ENCODE results near the gene BPIFB6. TPM values are rescaled to one million over a fixed set of nuclear protein-coding genes. Genes with fewer than 3 reads are reported as not detected.

BPIFB6 gene
- polyA plus RNA-seq, 1 of the 3 experiments (the other 2 are of a cell fraction) = not detected

DNA sequence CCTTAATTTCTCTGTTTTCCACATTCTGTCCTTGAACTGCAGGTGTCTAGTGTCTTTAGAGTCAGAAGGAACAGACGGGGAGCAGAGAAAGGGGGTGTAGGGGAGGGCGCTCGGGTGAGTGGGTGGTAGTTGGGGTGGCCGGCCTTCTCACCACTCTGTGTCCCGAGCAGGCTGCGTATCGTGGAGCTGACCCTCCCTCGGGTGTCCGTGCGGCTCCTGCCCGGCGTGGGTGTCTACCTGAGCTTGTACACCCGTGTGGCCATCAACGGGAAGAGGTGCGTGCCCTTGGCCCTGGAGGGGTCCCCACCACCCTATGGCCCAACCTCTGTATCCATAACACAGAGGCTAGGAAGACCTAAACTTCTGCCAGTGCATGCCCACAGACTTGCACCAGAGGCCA is 53.3 kb downstream of the BPIFB6 start:
- 25% methylated on average over 9 of the region's 15 CpGs for WGBS (ENCODE audit: low lambda C conversion rate)
- Histone ChIP-seq H3K27ac (ENCODE audit: low read depth in 2 of 2, low read length in 1 of 2) (no peak overlapping the region), H3K9me2 (no peaks in the 10 kb centered on the region), H3F3A (replicated peaks; ENCODE audit: insufficient read depth) (no peaks in the 10 kb centered on the region), H3K27me3 (ENCODE audit: insufficient read depth) (peaks cover 51% of the 10 kb centered on the region), H4K20me1 (ENCODE audit: insufficient read depth) (no peaks in the 10 kb centered on the region), H3K9ac (no peak overlapping the region), H3K9me3 (no peaks in the 10 kb centered on the region), H2AFZ (ENCODE audit: low read depth) (no peak overlapping the region), H3K36me3 (replicated peaks in 1 of 2; ENCODE audit: control insufficient read depth in 1 of 2, insufficient read depth in 2 of 2, low read length in 1 of 2) (no peaks in the 10 kb centered on the region), H3K4me1 (ENCODE audit: control insufficient read depth in 1 of 2, insufficient read depth in 2 of 2, low read depth in 1 of 2, low read length in 1 of 2) (no peaks in the 10 kb centered on the region), H3K4me3 (ENCODE audit: low read depth in 2 of 2, low read length in 1 of 2) (no peak overlapping the region), H3K4me2 (no peak overlapping the region), H3K79me2 (ENCODE audit: insufficient read depth) (no peaks in the 10 kb centered on the region)
- ChIA-PET CTCF (no interaction called here), POLR2A (no interaction called here)
- DNase-seq = no peak
- no peak for TF ChIP-seq ELF1 (IDR thresholded peaks at IDR 0.05)
- no peak for TF ChIP-seq TAF1 (IDR thresholded peaks at IDR 0.05; ENCODE audit: borderline replicate concordance, low read depth, low read length)
- TF ChIP-seq MAX (IDR thresholded peaks at IDR 0.05; ENCODE audit: low read depth) = no peak
- no peak for TF ChIP-seq POLR2AphosphoS5 (IDR thresholded peaks at IDR 0.05; ENCODE audit: low read depth, low read length)
- TF ChIP-seq MEF2A (IDR thresholded peaks at IDR 0.05; ENCODE audit: borderline replicate concordance, low read depth) = no peak
- TF ChIP-seq RXRA (IDR thresholded peaks at IDR 0.05; ENCODE audit: borderline replicate concordance, low read depth) = no peak
- no peak for TF ChIP-seq RCOR1 (IDR thresholded peaks at IDR 0.05; ENCODE audit: low read length)
- no peak for TF ChIP-seq GATA2 (CRISPR knock-in tag; IDR thresholded peaks at IDR 0.05)
- no peak for TF ChIP-seq NFIC (IDR thresholded peaks at IDR 0.05; ENCODE audit: borderline replicate concordance)
- TF ChIP-seq FOXM1 (IDR thresholded peaks at IDR 0.05; ENCODE audit: low read depth) = no peak
- TF ChIP-seq, protein P1, sequence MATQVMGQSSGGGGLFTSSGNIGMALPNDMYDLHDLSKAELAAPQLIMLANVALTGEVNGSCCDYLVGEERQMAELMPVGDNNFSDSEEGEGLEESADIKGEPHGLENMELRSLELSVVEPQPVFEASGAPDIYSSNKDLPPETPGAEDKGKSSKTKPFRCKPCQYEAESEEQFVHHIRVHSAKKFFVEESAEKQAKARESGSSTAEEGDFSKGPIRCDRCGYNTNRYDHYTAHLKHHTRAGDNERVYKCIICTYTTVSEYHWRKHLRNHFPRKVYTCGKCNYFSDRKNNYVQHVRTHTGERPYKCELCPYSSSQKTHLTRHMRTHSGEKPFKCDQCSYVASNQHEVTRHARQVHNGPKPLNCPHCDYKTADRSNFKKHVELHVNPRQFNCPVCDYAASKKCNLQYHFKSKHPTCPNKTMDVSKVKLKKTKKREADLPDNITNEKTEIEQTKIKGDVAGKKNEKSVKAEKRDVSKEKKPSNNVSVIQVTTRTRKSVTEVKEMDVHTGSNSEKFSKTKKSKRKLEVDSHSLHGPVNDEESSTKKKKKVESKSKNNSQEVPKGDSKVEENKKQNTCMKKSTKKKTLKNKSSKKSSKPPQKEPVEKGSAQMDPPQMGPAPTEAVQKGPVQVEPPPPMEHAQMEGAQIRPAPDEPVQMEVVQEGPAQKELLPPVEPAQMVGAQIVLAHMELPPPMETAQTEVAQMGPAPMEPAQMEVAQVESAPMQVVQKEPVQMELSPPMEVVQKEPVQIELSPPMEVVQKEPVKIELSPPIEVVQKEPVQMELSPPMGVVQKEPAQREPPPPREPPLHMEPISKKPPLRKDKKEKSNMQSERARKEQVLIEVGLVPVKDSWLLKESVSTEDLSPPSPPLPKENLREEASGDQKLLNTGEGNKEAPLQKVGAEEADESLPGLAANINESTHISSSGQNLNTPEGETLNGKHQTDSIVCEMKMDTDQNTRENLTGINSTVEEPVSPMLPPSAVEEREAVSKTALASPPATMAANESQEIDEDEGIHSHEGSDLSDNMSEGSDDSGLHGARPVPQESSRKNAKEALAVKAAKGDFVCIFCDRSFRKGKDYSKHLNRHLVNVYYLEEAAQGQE (IDR thresholded peaks at IDR 0.05; ENCODE audit: low read depth, low read length) = no peak
- no peak for TF ChIP-seq ZBTB33 (IDR thresholded peaks at IDR 0.05; ENCODE audit: borderline replicate concordance, low read depth)
- no peak for TF ChIP-seq TEAD4 (IDR thresholded peaks at IDR 0.05; ENCODE audit: borderline replicate concordance, insufficient read depth)
- no peak for TF ChIP-seq RAD21 (IDR thresholded peaks at IDR 0.05; ENCODE audit: low read length)
- TF ChIP-seq YY1 (IDR thresholded peaks at IDR 0.05; ENCODE audit: low read depth) = no peak
- TF ChIP-seq TCF12 (IDR thresholded peaks at IDR 0.05) = no peak

Data from SK-N-SH (cell line).